IPS-15b (cell line): ENCODE data around the gene ZDHHC12.

ENCODE experiments used
- H3K27me3 ChIP-seq: one replicate; pipeline ENCODE4 v1.6.1; 2013; ENCODE audit warnings: low read length; ENCODE audit not compliant: control insufficient read depth, insufficient read depth
- H3K36me3 ChIP-seq: one replicate; pipeline ENCODE4 v1.6.1; 2013; ENCODE audit warnings: low read length; ENCODE audit not compliant: control insufficient read depth, insufficient read depth
- H3K4me1 ChIP-seq: one replicate; pipeline ENCODE4 v1.6.1; 2013; ENCODE audit warnings: mild to moderate bottlenecking, low read length; ENCODE audit not compliant: control insufficient read depth, insufficient read depth
- H3K4me3 ChIP-seq: one replicate; pipeline ENCODE4 v1.5.1; 2013; ENCODE audit warnings: low read depth, low read length
- H3K9ac ChIP-seq: one replicate; pipeline ENCODE4 v1.6.1; 2013; ENCODE audit warnings: low read depth, mild to moderate bottlenecking, low read length
- H3K9me3 ChIP-seq: one replicate; pipeline ENCODE4 v1.6.1; 2013; ENCODE audit warnings: mild to moderate bottlenecking, low read length; ENCODE audit not compliant: control insufficient read depth, insufficient read depth

Gene ZDHHC12

DNA sequence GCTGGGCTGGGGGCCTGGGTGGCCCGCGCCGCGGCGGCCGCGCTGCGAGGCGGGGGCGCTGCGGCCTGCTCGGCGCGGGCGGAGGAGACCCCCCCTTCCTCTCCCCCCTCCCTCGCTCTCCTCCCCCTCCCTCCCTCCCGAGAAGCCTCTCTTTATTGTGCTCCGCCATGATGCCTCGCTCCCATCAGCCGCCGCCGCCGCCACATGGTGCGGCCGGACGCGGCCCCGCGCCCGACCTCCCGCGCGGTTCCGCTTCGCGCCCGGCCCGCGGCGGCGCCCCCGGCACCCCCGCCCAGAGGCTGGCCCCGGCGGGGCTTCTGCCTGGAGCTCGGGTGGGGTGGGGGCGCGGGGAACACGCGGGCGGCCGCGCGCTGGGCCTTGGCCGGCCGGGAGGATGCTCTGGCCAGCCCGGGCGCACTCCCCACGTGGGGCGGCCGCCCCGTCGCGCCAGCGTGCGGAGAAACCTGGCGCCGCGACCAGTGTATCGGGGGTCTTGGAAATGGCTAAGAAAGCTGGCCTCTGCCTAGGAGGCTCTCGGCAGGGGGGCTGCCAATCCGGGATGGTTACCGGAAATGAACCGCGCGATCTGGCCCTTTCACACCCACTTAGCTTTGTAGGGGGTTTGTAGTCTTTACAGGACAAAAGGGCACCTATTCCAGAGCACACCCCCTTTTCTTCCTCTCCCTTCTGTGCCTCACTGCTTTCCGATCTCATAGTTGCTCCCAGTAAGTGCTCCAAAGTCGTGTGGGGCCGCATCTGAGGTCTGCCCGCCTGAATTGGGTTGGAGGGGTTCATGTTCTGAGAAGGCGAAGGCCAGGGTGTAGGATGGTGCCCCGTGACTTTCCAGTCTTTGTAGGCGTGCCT lies 33.9 kb downstream of the ZDHHC12 start:
- Histone ChIP-seq H3K36me3 (peaks cover 36% of the 10 kb centered on the region), H3K27me3 (no peaks in the 10 kb centered on the region)

DNA sequence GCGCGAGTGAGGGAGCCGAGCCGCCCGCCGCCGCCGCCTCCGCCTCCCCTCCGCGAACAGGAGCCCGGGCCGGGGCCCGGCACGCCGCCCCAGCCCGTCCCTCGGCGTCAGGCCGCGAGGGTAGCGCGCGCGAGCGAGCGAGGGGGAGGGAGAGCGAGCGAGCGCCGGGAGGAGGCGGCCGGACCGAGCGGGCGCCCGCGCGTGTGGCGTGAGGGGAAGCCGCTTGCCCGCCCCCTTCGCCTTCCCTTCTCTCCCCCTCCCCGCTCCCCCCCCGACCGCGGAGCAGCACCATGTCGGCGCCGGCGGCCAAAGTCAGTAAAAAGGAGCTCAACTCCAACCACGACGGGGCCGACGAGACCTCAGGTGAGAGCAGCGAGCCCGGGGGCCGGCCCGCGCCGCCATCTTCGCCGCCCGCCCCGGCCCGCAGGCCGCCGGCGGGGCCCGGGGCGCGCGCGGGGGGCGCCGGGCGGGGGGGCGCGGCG lies 34.6 kb downstream of the ZDHHC12 start:
- Histone ChIP-seq H3K36me3 (peaks cover 36% of the 10 kb centered on the region), H3K4me1 (peaks cover 10% of the 10 kb centered on the region), H3K9ac (no peak overlapping the region), H3K9me3 (no peaks in the 10 kb centered on the region), H3K4me3 (peak overlapping the region; percentile 13), H3K27me3 (no peaks in the 10 kb centered on the region)

More for the DNA sequence above, 33.9 kb downstream of the ZDHHC12 start:
- Histone ChIP-seq H3K4me1 (peaks cover 10% of the 10 kb centered on the region), H3K4me3 (peak overlapping the region; percentile 99), H3K9me3 (no peaks in the 10 kb centered on the region), H3K9ac (peak overlapping the region; percentile 91)

DNA sequence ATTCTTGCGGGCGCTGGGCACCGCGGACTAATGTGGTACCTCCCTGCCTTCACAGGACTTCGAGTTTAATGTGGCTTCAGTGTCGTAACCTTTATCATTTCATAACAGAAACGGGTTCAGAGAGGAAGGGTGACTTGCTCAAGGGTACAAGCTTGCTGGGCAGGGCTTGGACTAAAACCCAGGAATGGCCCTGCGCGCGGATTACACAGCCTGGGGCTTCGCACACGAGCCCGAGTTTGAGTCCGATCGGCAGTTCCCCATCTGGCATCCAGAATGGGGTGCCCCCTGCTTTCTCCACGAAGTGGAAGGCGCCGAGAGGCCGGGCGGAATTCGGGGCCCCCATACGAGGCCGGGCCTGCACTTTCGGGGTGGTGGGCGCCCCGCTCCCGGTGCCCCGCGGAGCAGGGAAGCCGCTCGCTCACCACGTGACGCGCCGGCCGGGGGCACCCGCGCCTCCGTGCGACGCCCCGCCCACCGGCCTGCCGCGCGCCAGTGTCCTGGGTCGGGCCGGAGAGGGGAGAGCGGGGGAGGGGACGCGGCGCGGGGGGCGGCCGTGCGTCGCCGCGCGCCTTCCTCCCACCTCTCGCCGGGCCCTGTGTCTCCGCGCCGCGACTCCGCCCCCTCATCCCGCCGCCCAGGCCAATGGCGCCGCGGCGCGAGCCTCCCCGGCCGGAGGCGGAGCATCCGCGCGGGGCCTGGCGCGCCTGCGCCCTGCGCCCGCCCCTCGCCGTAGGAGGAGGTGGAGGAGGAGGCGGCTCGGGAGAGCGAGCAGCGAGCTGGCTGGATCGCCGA lies 35.2 kb downstream of the ZDHHC12 start, which contains the start of gene SET:
Gene SET, plus strand, starts transcription at position 722 of the 792 bp plus-strand sequence. CDS start 361 bp downstream, outside the sequence.
- H3K36me3 ChIP-seq: peaks cover 30% of the 10 kb centered on the region
- H3K4me3 ChIP-seq: peak within 1 kb of the TSS; percentile 100
- H3K4me1 ChIP-seq: peaks cover 10% of the 10 kb centered on the region
- H3K9ac ChIP-seq: peak within 1 kb of the TSS; percentile 91
- no peaks in the 10 kb centered on the region for H3K27me3 ChIP-seq
- H3K9me3 ChIP-seq: no peaks in the 10 kb centered on the region

DNA sequence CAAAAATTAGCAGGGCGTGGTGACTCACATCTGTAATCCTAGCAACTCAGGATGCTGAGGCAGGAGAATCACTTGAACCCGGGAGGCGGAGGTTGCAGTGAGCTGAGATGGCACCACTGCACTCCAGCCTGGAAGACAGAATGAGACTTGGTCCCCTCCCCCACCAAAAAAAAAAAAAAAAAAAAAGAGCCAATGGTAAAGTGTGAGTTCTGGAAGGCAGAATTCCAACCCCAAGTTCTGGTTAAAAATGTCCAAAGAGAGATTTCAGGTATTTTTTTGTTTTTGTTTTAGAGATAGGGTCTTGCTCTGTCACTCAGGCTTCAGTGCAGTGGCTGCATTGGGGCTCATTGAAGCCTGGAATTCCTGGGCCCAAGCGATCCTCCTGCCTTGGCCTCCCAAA lies 36.5 kb downstream of the ZDHHC12 start:
- Histone ChIP-seq H3K4me3 (peak overlapping the region; percentile 100), H3K36me3 (peaks cover 18% of the 10 kb centered on the region), H3K27me3 (no peaks in the 10 kb centered on the region), H3K9ac (no peak overlapping the region), H3K4me1 (peaks cover 10% of the 10 kb centered on the region), H3K9me3 (no peaks in the 10 kb centered on the region)

DNA sequence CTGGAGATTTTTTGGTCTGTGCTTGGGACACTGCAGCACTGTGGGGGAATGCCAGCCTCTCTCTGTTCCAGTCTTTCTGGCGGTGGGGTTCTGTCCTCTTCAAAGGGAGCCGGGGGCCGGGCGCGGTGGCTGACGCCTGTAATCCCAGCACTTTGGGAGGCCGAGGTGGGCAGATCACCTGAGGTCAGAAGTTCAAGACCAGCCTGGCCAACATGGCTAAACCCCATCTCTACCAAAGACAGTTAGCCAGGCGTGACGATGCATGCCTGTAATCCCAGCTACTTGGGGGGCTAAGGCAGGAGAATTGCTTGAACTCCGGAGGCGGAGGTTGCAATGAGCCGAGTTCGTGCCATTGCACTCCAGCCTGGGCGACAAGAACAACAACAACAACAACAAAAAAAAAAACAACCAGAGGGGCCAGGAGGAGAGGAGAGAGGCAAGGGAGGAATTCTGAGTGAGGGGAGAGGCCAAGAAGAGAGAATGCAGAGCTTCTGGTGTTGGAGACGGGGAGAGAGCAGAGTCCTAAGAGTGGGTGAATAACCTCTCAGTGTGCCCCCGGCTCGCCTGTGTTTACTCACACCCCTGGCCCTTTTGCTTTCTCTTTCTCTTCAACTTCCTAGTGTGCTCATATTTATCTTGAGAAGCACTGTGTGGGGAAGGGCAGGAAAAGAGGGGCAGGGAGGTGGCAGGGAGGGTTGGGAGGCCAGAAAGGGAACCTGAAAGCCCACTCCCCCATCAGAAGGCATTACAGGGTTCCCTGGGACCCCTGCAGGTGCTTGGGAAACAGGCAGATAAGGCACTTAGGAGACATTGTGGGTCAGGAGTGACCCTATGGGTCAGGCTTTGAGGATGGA lies 38.1 kb downstream of the ZDHHC12 start:
- peaks cover 6% of the 10 kb centered on the region for H3K4me1 ChIP-seq
- peaks cover 13% of the 10 kb centered on the region for H3K36me3 ChIP-seq
- H3K27me3 ChIP-seq: no peaks in the 10 kb centered on the region
- peak overlapping the region; percentile 65 for H3K9ac ChIP-seq
- peak overlapping the region; percentile 100 for H3K4me3 ChIP-seq
- H3K9me3 ChIP-seq: no peaks in the 10 kb centered on the region

DNA sequence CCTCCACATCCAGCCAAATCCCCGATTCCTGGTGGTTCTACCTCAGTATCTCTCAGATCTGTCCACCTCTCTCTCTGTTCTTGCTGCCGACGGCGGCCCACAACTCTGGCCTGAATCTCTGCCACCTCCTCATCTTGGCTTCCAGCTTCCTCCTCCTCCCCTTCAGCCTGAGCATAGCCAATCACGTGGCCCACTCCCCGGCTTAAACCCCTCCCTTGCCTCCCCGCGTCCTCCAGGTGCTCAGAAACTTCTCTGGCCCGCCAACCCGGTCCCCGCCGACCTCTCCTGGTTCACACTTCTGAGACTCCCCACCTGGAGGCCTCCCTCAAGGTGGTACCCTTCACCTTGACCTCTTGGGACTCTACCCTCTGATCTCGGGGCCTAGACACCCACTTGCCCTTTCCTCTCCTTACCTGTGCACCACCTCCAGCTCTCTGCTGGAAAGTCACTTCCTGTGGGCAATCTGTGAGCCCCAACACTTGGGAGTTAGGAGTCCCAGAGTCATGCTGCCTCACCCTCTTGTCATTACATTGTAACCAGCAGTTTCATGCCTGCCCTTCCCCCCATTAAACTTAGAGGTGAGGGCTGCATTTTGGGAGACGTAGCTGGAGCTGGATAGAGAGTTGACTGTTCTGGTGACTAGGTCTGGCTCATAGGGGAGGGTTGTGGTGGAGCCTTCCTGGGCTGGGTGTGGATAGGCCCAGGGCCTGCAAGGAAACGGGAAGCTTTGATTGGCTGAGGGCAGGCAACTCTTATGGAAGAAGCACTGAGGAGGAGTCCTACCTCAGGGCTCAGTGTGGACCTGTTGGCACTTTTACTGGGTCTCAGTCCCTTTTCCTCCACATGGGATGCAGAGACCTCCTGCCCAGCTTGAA lies 39.4 kb downstream of the ZDHHC12 start:
- peaks cover 8% of the 10 kb centered on the region for H3K36me3 ChIP-seq
- peaks cover 6% of the 10 kb centered on the region for H3K4me1 ChIP-seq
- peak overlapping the region; percentile 100 for H3K4me3 ChIP-seq
- H3K9me3 ChIP-seq: no peaks in the 10 kb centered on the region
- H3K27me3 ChIP-seq: no peaks in the 10 kb centered on the region
- H3K9ac ChIP-seq: peak overlapping the region; percentile 100

DNA sequence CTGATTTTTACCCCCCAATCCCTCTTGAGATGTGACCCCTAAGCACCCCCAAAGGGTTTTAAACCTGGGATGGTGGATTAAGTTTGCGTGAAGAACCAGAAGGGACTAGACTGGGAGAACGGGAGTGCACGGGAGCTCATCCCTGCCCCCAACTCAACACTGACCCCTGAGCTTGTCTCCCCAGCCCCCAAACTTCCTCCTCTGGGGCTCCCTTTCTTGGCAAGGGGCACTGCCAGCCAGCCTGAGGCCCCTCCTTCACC lies 39.9 kb downstream of the ZDHHC12 start:
- peaks cover 6% of the 10 kb centered on the region for H3K4me1 ChIP-seq
- H3K9ac ChIP-seq: peak overlapping the region; percentile 100
- H3K4me3 ChIP-seq: peak overlapping the region; percentile 100
- no peaks in the 10 kb centered on the region for H3K27me3 ChIP-seq
- peaks cover 8% of the 10 kb centered on the region for H3K36me3 ChIP-seq
- H3K9me3 ChIP-seq: no peaks in the 10 kb centered on the region

DNA sequence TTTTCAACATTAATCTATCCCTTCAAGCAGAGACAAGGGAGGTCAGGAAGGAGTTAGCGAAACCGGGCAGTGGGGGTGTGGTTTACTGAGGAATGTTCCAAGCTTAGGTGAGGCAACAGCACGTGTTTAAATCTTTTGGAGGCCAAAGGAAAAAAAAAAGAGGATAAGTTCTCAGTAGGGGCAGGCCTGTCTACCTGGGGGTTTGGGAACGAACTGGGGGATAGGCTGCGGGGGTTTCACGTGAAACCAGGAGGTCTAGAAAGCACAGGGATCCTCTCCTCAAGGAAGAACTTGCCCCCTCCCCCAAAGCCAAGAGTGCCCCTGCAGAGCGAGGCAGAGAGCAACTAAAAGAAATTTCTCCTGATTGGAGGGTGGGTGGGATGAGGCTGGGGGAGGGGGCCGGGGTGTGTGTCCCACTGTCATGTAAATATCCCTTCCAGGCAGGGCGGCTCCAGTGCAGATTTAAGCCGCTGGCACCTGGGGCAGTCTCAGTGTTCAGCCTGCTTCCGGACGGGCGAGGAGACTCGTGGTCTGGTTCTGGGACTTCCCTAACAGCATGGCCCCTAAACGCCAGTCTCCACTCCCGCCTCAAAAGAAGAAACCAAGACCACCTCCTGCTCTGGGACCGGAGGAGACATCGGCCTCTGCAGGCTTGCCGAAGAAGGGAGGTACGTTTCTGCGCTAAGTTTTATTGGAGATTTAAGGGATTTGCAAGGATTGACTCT lies 40.4 kb downstream of the ZDHHC12 start:
- H3K9me3 ChIP-seq: no peaks in the 10 kb centered on the region
- H3K27me3 ChIP-seq: no peaks in the 10 kb centered on the region
- H3K4me1 ChIP-seq: peaks cover 6% of the 10 kb centered on the region
- peak overlapping the region; percentile 100 for H3K9ac ChIP-seq
- H3K4me3 ChIP-seq: peak overlapping the region; percentile 100
- peaks cover 8% of the 10 kb centered on the region for H3K36me3 ChIP-seq

DNA sequence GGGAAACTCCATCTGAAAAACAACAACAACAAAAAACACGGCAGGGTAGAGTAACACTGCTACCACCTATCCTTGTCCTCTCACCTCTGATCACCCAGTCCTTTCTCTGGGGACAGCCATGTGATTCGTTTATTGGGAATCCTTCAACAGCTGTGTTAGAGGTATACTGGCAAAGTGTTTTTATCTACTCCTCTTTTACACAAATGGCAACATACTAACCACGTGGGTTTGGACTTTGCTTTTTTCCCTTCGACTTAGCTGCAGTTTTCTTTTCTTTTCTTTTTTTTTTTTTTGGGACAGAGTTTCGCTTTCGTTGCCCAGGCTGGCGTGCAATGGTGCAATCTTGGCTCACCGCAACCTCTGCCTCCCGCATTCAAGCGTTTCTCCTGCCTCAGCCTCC lies 46.1 kb downstream of the ZDHHC12 start:
- Histone ChIP-seq H3K36me3 (no peaks in the 10 kb centered on the region), H3K4me1 (no peaks in the 10 kb centered on the region), H3K27me3 (no peaks in the 10 kb centered on the region), H3K4me3 (no peak overlapping the region), H3K9ac (no peak overlapping the region), H3K9me3 (no peaks in the 10 kb centered on the region)

DNA sequence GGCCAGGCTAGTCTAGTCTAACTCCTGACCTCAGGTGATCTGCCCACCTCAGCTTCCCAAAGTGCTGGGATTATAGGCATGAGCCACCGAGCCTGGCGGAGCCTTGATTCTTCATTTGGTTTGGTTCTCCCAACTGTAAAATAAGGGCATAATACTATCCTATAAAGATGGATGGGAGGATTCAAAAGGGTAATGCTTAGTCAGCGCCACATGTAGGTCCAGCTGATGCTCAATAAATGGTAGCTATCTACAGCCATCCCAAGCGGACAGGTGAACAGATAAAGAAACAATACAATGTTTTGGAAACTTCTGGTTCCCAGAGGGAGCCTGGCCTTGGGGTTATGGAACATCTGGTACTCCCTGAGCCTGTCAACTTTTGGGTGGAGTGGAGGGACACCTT lies 48.5 kb downstream of the ZDHHC12 start:
- Histone ChIP-seq H3K4me1 (no peaks in the 10 kb centered on the region), H3K4me3 (no peak overlapping the region), H3K9ac (no peak overlapping the region), H3K9me3 (no peaks in the 10 kb centered on the region), H3K36me3 (no peaks in the 10 kb centered on the region), H3K27me3 (no peaks in the 10 kb centered on the region)
